Astrocyte (in vitro differentiated cells and primary cell): ENCODE results near the gene ZNF439. TPM values are rescaled to one million over a fixed set of nuclear protein-coding genes. Genes with fewer than 3 reads are reported as not detected.
"Not testable (repeated sequence)": the region's sequence is repeated elsewhere in the genome, so short reads cannot be mapped to it uniquely, and the experiment has no call there.

ENCODE experiments used
- DNase-seq: peaks from one replicate; pipeline ENCODE4 v3.0.0-alpha.2; 2010; ENCODE audit warnings: low read depth
- FAIRE-seq: peaks from 2 replicates; lab custom pipeline; 2011; peaks lifted over from hg19 to GRCh38; lab: Jason Lieb, UNC
- H2AFZ ChIP-seq: 2 replicates; pipeline ENCODE4 v1.6.0; 2012; ENCODE audit warnings: low read depth, low read length, inconsistent platforms
- H3K27ac ChIP-seq: 2 replicates; pipeline ENCODE4 v1.5.1; 2011; ENCODE audit warnings: low read depth, low read length, inconsistent platforms
- H3K27me3 ChIP-seq: 2 replicates; pipeline ENCODE4 v1.6.0; 2011; ENCODE audit warnings: low read length, inconsistent platforms; ENCODE audit not compliant: insufficient read depth
- H3K36me3 ChIP-seq: 2 replicates; pipeline ENCODE4 v1.5.1; 2011; ENCODE audit warnings: low read length, inconsistent platforms; ENCODE audit not compliant: insufficient read depth
- H3K4me1 ChIP-seq: 2 replicates; pipeline ENCODE4 v1.5.1; 2011; ENCODE audit warnings: low read length, inconsistent platforms; ENCODE audit not compliant: insufficient read depth
- H3K4me2 ChIP-seq: 2 replicates; pipeline ENCODE4 v1.6.0; 2012; ENCODE audit warnings: low read length, inconsistent platforms
- H3K4me3 ChIP-seq: 2 replicates; pipeline ENCODE4 v1.5.1; 2011; ENCODE audit warnings: low read depth, mild to moderate bottlenecking, low read length, inconsistent platforms; ENCODE audit not compliant: insufficient read depth
- H3K79me2 ChIP-seq: 2 replicates; pipeline ENCODE4 v1.6.0; 2012; ENCODE audit warnings: mild to moderate bottlenecking, low read length, inconsistent platforms; ENCODE audit not compliant: insufficient read depth
- H3K9ac ChIP-seq: 2 replicates; pipeline ENCODE4 v1.6.0; 2012; ENCODE audit warnings: mild to moderate bottlenecking, low read length, inconsistent platforms
- H3K9me3 ChIP-seq: 2 replicates; pipeline ENCODE4 v1.5.1; 2012; ENCODE audit warnings: low read depth, mild to moderate bottlenecking, low read length, inconsistent platforms; ENCODE audit not compliant: insufficient read depth
- H4K20me1 ChIP-seq: 2 replicates; pipeline ENCODE4 v1.6.0; 2012; ENCODE audit warnings: low read length, inconsistent platforms; ENCODE audit not compliant: insufficient read depth
- H3K27ac Mint-ChIP-seq: one replicate; pipeline ENCODE4 v1.8.0; 2021; ENCODE audit warnings: mild to moderate bottlenecking, mixed read lengths; ENCODE audit not compliant: unreplicated experiment
- H3K27me3 Mint-ChIP-seq: one replicate; pipeline ENCODE4 v1.8.0; 2021; ENCODE audit warnings: low read depth, mixed read lengths; ENCODE audit not compliant: unreplicated experiment
- H3K36me3 Mint-ChIP-seq: one replicate; pipeline ENCODE4 v1.8.0; 2021; ENCODE audit warnings: low read depth, mixed read lengths; ENCODE audit not compliant: unreplicated experiment
- H3K4me1 Mint-ChIP-seq: one replicate; pipeline ENCODE4 v1.8.0; 2021; ENCODE audit warnings: low read depth, mixed read lengths; ENCODE audit not compliant: unreplicated experiment
- H3K4me3 Mint-ChIP-seq: one replicate; pipeline ENCODE4 v1.8.0; 2021; ENCODE audit warnings: mild to moderate bottlenecking, moderate library complexity, mixed read lengths; ENCODE audit not compliant: unreplicated experiment
- H3K9me3 Mint-ChIP-seq: one replicate; pipeline ENCODE4 v1.8.0; 2021; ENCODE audit warnings: mild to moderate bottlenecking, mixed read lengths; ENCODE audit not compliant: unreplicated experiment
- CTCF ChIP-seq: IDR thresholded peaks from 2 replicates; pipeline ENCODE4 v1.5.1; 2011; ENCODE audit warnings: low read depth, mild to moderate bottlenecking, inconsistent platforms, low read length, moderate library complexity; ENCODE audit not compliant: insufficient read depth
- EZH2 ChIP-seq: IDR thresholded peaks from 2 replicates; pipeline ENCODE4 v1.6.1; 2012; ENCODE audit warnings: mild to moderate bottlenecking, low read length, inconsistent platforms; ENCODE audit not compliant: insufficient read depth
- total RNA-seq: library from RNA; stranded (reverse); gene quantifications from 2 replicates; pipeline ENCODE4 v1.2.1, GENCODE V29; 2021

The ZNF439 gene
- total RNA-seq, 1 donor from 2014 or later = not detected

DNA sequence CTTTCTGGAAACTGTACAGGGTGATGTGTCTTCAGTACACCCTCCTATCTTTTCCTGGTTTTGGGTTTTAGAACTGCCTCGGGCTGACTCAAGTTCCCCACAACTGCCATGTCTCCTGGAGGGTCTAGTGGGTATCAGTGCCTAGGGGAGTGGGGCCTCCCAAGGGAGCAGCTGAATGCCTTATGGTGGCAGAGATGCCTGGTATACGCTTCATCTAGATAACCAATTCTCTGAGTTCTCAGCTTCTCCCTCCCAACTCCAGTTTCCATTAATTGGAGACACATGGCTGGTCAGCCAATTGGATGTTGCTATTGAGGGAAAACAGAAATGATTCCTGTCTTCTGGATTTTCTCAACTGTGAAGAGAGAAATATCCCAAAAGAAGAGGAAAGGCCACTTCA lies 12.8 kb downstream of the ZNF439 start:
- H3K36me3 Mint-ChIP-seq = no peaks in the 10 kb centered on the region
- TF ChIP-seq CTCF (no peak), EZH2 (no peak)
- DNase-seq = no peak
- Histone ChIP-seq H3K9ac (no peak overlapping the region), H4K20me1 (no peaks in the 10 kb centered on the region), H3K9me3 (peaks cover 13% of the 10 kb centered on the region), H3K27me3 (no peaks in the 10 kb centered on the region), H3K4me3 (no peak overlapping the region), H2AFZ (no peak overlapping the region), H3K79me2 (no peaks in the 10 kb centered on the region), H3K36me3 (peaks cover 3% of the 10 kb centered on the region), H3K4me1 (no peaks in the 10 kb centered on the region), H3K27ac (no peak overlapping the region), H3K4me2 (no peak overlapping the region)
- FAIRE-seq = no peak
- H3K4me3 Mint-ChIP-seq = no peak overlapping the region
- no peak overlapping the region for H3K27ac Mint-ChIP-seq
- no peaks in the 10 kb centered on the region for H3K4me1 Mint-ChIP-seq
- H3K27me3 Mint-ChIP-seq = no peaks in the 10 kb centered on the region
- peaks cover 7% of the 10 kb centered on the region for H3K9me3 Mint-ChIP-seq

GRCh38 chr19:11867766-11868165 lies 19.2 kb downstream of the ZNF439 start:
- H3K9ac ChIP-seq, H3K79me2 ChIP-seq, DNase-seq, H3K4me3 ChIP-seq, H3K27ac ChIP-seq, H3K4me1 ChIP-seq, H3K4me1 Mint-ChIP-seq, H4K20me1 ChIP-seq, H3K36me3 Mint-ChIP-seq, H2AFZ ChIP-seq, H3K27ac Mint-ChIP-seq, H3K27me3 ChIP-seq, H3K9me3 Mint-ChIP-seq, H3K27me3 Mint-ChIP-seq, H3K4me2 ChIP-seq, FAIRE-seq, H3K36me3 ChIP-seq, H3K4me3 Mint-ChIP-seq: not testable (repeated sequence)
- H3K9me3 ChIP-seq = peaks cover 53% of the 10 kb centered on the region

DNA sequence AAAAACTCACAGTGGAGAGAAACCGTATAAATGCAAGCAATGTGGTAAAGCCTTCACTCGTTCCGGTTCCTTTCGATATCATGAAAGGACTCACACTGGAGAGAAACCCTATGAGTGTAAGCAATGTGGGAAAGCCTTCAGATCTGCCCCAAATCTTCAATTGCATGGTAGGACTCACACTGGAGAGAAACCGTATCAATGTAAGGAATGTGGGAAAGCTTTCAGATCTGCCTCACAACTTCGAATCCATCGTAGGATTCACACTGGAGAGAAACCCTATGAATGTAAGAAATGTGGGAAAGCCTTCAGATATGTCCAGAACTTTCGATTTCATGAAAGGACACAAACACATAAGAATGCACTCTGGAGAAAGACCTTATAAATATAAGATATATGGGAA lies 19.7 kb downstream of the ZNF439 start:
- H4K20me1 ChIP-seq = no peaks in the 10 kb centered on the region
- peaks cover 54% of the 10 kb centered on the region for H3K9me3 ChIP-seq
- H3K4me3 Mint-ChIP-seq = no peak overlapping the region
- no peaks in the 10 kb centered on the region for H3K4me1 ChIP-seq
- no peak overlapping the region for H3K4me3 ChIP-seq
- H3K27me3 Mint-ChIP-seq = no peaks in the 10 kb centered on the region
- FAIRE-seq = no peak
- H3K27me3 ChIP-seq = no peaks in the 10 kb centered on the region
- no peak overlapping the region for H3K4me2 ChIP-seq
- TF ChIP-seq EZH2 = no peak
- no peak for TF ChIP-seq CTCF
- H3K36me3 ChIP-seq = peaks cover 9% of the 10 kb centered on the region
- DNase-seq = no peak
- no peak overlapping the region for H3K27ac ChIP-seq
- H3K79me2 ChIP-seq = no peaks in the 10 kb centered on the region
- H3K9me3 Mint-ChIP-seq = peaks cover 9% of the 10 kb centered on the region
- no peak overlapping the region for H3K9ac ChIP-seq
- no peak overlapping the region for H3K27ac Mint-ChIP-seq
- H3K36me3 Mint-ChIP-seq = no peaks in the 10 kb centered on the region
- no peak overlapping the region for H2AFZ ChIP-seq
- no peaks in the 10 kb centered on the region for H3K4me1 Mint-ChIP-seq
